Heart right ventricle (tissue), 16 donors: ENCODE data around the gene SLC7A9. TPM values are rescaled to one million over a fixed set of nuclear protein-coding genes. Genes with fewer than 3 reads are reported as not detected.

ENCODE experiments used
- ATAC-seq, 8 donors: fragments of 200-7000 bp; cut with Tn5 transposase; one replicate each; pipeline ENCODE4 v1.9.1; 2020; ENCODE audit warnings: mild to moderate bottlenecking in 8 of 8, moderate library complexity in 8 of 8, moderate number of reproducible peaks in 1 of 8
- DNase-seq, 2 donors: peaks; one replicate each; pipeline ENCODE4 v3.0.0-alpha.2; 2020
- H3K27ac ChIP-seq, 10 donors: fragments of 200-600 bp; sonication (generic) in 2 of 10; one replicate each; pipeline versions ENCODE4 v1.5.0 to v1.8.0; 2020 to 2022; ENCODE audit warnings: mild to moderate bottlenecking in 3 of 10
- H3K27me3 ChIP-seq, 7 donors: fragments of 200-600 bp; one replicate each; pipeline ENCODE4 v1.8.0; 2021 to 2022; ENCODE audit warnings: mild to moderate bottlenecking in 2 of 7
- H3K36me3 ChIP-seq, 9 donors: fragments of 200-600 bp; sonication (generic) in 1 of 9; one replicate each; pipeline versions ENCODE4 v1.5.0 to v1.8.0; 2020 to 2022; ENCODE audit warnings: mild to moderate bottlenecking in 2 of 9
- H3K4me1 ChIP-seq, 9 donors: fragments of 200-600 bp; sonication (generic) in 1 of 9; one replicate each; pipeline versions ENCODE4 v1.5.0 to v1.8.0; 2020 to 2022; ENCODE audit warnings: mild to moderate bottlenecking in 4 of 9
- H3K4me3 ChIP-seq, 10 donors: fragments of 200-600 bp; sonication (generic) in 2 of 10; one replicate each; pipeline versions ENCODE4 v1.5.0 to v1.8.0; 2020 to 2022; ENCODE audit warnings: mild to moderate bottlenecking in 7 of 10, moderate library complexity in 2 of 10
- H3K9me3 ChIP-seq, 11 donors: fragments of 200-600 bp in 10 of 11; sonication (generic) in 2 of 11; one replicate each; pipeline versions ENCODE4 v1.5.0 to v1.8.0; 2013 to 2022; ENCODE audit warnings: mild to moderate bottlenecking in 2 of 11, control low read depth in 1 of 11, moderate library complexity in 1 of 11
- WGBS, 2 donors: extraction: QIAGEN DNeasy Blood & Tissue Kit; methylation state at CpG; one replicate each; pipeline ENCODE4 v1.1.7; 2013; ENCODE audit warnings: inconsistent platforms in 1 of 2; 5-methylcytosine and 5-hydroxymethylcytosine counted together
- intact Hi-C, 10 donors: fragments of 100-400 bp; cut with DNase I; formaldehyde crosslinking; loops; one replicate each; pipeline versions ENCODE4 v1.11.1 to v1.14.2; 2022
- polyA plus RNA-seq, 2 donors: library from polyadenylated mRNA; stranded (reverse); fragments of 200-250 nt; gene quantifications; one replicate each; pipeline ENCODE4 v1.2.3, GENCODE V29; 2013
- total RNA-seq, 10 donors: library from RNA; stranded (reverse); fragmentation: NEBNext Ultra II Directional in 3 of 10; extraction: Animal tissue kit (Norgen Biotek cat#: 25700) in 3 of 10; gene quantifications; one replicate each; pipeline versions ENCODE4 v1.2.1 to v1.2.4, GENCODE V29; 2021 to 2023
- TF ChIP-seq, protein P1 (sequence below), 9 donors: fragments of 200-600 bp; sonication (generic) in 2 of 9; IDR thresholded peaks; one replicate each; pipeline versions ENCODE4 v1.5.0 to v1.8.0; 2021 to 2022; ENCODE audit warnings: antibody characterized with exemption in 9 of 9, mild to moderate bottlenecking in 5 of 9, moderate library complexity in 1 of 9
- donor health status: Arrhythmogenic right ventricular cardiomyopathy.
- donor health status: ischemic (EF 13 %, LVEDD 7.1; RV severe dilation, severe dysfunction).
- donor health status: healthy with polysubstance abuse.
- donor health status: DM: no; HTN: yes; CAD: no.
- donor health status: DM: no; HTN: no; CAD: no.
- donor health status: ischemic (EF 25% LVEDD 6.9; RV normal size, moderate dysfunction).
- donor health status: ischemic (EF 25% LVEDD 5.7; RV mildly dilated, moderate dysfunction).
- donor health status: healthy.
- donor health status: DM: yes; HTN: yes; CAD: no.
- donor health status: Ischemic cardiomyopathy.
- donor health status: ischemic (EF 35%, LVEDD 5.7; RV mildly dilated, moderate dysfunction).
- donor health status: nonischemic (EF 11% LVEDD 7.7; RV severe dilation, severe dysfunction).
- donor health status: DM: yes; HTN: yes; CAD: no.
- donor health status: PGD.
- donor health status: ischemic (EF 29% LVEDD 5.4; RV normal size, mild dysfunction).
- donor health status: nonischemic (EF 23%, LVEDD 6.1; RV moderate dilation, normal function).

Gene SLC7A9
- total and polyA plus RNA-seq, 12 donors: 0.12 to 0.24 TPM; not detected in 10

DNA sequence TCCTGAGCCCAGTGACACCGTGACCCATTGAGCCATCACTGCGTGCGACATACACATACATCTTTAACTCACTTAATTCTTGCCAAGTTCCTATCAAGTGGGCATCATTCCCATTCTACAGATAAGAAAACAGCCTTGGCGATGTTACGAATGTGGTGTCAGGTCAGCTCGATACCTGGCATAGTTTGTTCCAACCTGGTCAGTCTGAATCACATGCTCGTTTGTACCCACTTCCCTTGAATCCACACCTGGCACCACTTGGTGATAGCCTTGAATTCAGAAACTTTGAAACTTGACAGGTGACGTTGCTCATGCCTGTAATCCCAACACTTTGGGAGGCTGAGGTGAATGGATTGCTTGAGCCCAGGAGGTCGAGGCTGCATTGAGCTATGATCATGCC lies 59.1 kb downstream of the SLC7A9 start:
- no peaks in the 10 kb centered on the region for H3K9me3 ChIP-seq
- no peak overlapping the region for H3K4me3 ChIP-seq
- H3K4me1 ChIP-seq: no peaks in the 10 kb centered on the region
- H3K27me3 ChIP-seq: peaks cover 0 to 40% (median 7%) of the 10 kb centered on the region in 7 donors
- no peak for ATAC-seq
- H3K36me3 ChIP-seq: no peaks in the 10 kb centered on the region
- TF ChIP-seq, protein P1, sequence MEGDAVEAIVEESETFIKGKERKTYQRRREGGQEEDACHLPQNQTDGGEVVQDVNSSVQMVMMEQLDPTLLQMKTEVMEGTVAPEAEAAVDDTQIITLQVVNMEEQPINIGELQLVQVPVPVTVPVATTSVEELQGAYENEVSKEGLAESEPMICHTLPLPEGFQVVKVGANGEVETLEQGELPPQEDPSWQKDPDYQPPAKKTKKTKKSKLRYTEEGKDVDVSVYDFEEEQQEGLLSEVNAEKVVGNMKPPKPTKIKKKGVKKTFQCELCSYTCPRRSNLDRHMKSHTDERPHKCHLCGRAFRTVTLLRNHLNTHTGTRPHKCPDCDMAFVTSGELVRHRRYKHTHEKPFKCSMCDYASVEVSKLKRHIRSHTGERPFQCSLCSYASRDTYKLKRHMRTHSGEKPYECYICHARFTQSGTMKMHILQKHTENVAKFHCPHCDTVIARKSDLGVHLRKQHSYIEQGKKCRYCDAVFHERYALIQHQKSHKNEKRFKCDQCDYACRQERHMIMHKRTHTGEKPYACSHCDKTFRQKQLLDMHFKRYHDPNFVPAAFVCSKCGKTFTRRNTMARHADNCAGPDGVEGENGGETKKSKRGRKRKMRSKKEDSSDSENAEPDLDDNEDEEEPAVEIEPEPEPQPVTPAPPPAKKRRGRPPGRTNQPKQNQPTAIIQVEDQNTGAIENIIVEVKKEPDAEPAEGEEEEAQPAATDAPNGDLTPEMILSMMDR (IDR thresholded peaks at IDR 0.05): no peak
- 70 to 76% methylated on average over 9 of the region's 9 CpGs for whole genome bisulfite sequencing, 2 donors
- intact Hi-C loops: no loop called here
- DNase-seq: no peak
- H3K27ac ChIP-seq: no peak overlapping the region

DNA sequence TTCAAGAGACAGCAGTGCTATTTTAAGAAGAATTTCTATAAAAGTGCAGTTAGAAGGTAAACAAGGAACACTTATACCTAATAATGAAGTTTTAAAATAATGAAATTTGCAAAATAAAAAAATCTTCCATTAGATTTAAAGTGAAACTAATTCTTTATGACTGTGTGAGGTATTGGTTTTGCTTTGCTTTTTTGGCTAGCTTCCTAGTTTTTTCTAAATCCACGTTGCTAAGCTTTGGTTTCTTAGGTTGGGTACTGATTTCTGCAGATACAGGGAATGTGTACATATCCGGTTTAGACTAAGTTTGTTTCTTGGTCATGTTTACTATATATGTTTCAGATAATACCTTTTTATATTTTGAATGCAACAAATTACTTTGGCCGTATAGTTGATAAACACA lies 59.8 kb downstream of the SLC7A9 start:
- intact Hi-C loops: no loop called here
- Histone ChIP-seq H3K4me1 (no peaks in the 10 kb centered on the region), H3K27ac (no peak overlapping the region), H3K9me3 (no peaks in the 10 kb centered on the region), H3K36me3 (no peaks in the 10 kb centered on the region), H3K4me3 (no peak overlapping the region), H3K27me3 (peaks cover 0 to 36% (median 6%) of the 10 kb centered on the region in 7 donors)
- ATAC-seq (no peak), DNase-seq (no peak)
- WGBS, 2 donors: 64 to 74% methylated on average over 3 of the region's 3 CpGs
- TF ChIP-seq, protein P1 (IDR thresholded peaks at IDR 0.05): no peak

DNA sequence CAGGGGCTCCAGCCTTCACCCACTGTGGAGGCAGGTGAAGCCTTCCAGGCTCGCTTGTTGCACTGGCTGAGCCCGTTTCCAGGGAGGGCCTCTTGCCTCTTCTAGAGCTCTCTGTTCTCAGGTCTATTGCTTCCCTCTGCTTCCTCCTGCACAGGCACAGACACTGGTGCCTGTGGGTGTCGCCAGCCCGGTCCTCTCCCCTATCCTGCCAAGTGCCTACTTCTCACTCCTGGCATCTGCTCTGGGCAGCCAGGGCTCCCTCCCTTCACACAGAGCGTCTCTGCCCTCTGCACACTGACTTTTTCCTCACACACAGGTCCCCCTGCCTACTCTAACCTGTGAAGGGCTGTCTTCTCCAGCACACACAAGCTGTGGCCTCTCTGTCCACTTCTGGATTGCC lies 60.3 kb downstream of the SLC7A9 start:
- intact Hi-C loops: no loop called here
- ATAC-seq: peak in 3 of 8 donors; percentile 34 to 66 (median 47)
- 45 to 48% methylated on average over 5 of the region's 5 CpGs for WGBS, 2 donors
- H3K36me3 ChIP-seq: no peaks in the 10 kb centered on the region
- no peak for DNase-seq
- H3K4me1 ChIP-seq: no peaks in the 10 kb centered on the region
- no peak overlapping the region for H3K27ac ChIP-seq
- peaks cover 0 to 34% (median 6%) of the 10 kb centered on the region in 7 donors for H3K27me3 ChIP-seq
- H3K4me3 ChIP-seq: no peak overlapping the region
- no peaks in the 10 kb centered on the region for H3K9me3 ChIP-seq
- TF ChIP-seq, protein P1 (IDR thresholded peaks at IDR 0.05): no peak

DNA sequence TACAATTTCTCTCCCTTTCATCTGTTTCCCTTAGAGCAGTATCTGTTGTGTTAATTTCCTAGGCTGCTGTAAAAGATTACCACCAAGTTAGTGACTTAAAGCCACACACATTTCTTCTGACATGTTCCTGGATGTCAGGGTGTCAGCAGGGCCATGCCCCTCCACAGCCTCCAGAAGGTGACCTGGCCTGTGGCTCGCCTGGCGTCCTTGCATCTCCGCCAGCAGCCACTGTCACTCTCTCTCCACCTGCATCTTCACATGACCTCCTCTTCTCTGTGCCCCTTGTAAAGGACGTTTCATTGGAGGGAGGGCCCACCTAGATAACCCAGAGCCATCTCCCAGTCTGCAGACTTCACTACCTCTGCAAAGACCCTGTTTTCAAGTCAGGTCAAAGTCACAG lies 61.3 kb downstream of the SLC7A9 start:
- TF ChIP-seq, protein P1 (IDR thresholded peaks at IDR 0.05): no peak
- Histone ChIP-seq H3K4me1 (no peaks in the 10 kb centered on the region), H3K27me3 (peaks cover 0 to 34% (median 6%) of the 10 kb centered on the region in 7 donors), H3K27ac (no peak overlapping the region), H3K4me3 (no peak overlapping the region), H3K36me3 (no peaks in the 10 kb centered on the region), H3K9me3 (no peaks in the 10 kb centered on the region)
- WGBS, 2 donors: 70 to 76% methylated on average over 4 of the region's 4 CpGs
- intact Hi-C loops: no loop called here
- DNase-seq: no peak
- ATAC-seq: no peak
